Medulla oblongata (tissue), 1 donor: ENCODE data around the gene HAX1.
"Not testable (repeated sequence)": the region's sequence is repeated elsewhere in the genome, so short reads cannot be mapped to it uniquely, and the experiment has no call there.

Experiments
- DNase-seq: peaks from one replicate; pipeline ENCODE4 v3.0.0-alpha.2; 2015; ENCODE audit errors: extremely low spot score

HAX1 gene

GRCh38 chr1:154272217-154272998, at the start of gene HAX1:
HAX1 (plus strand) TSS chr1:154272629; CDS start chr1:154272724, 95 bp downstream.
- peak; percentile 95 for DNase-seq

GRCh38 chr1:154222918-154223317, 49.5 kb upstream of the HAX1 start:
- DNase-seq, result no peak

- no peak for DNase-seq
Measured at GRCh38 chr1:154223621-154224020, 48.8 kb upstream of the HAX1 start.

- DNase-seq, result no peak
Measured at GRCh38 chr1:154225370-154225769, 47.1 kb upstream of the HAX1 start.

GRCh38 chr1:154231112-154231511, 41.3 kb upstream of the HAX1 start:
- DNase-seq, result not testable (repeated sequence)

GRCh38 chr1:154233127-154233526, 39.3 kb upstream of the HAX1 start:
- DNase-seq, result not testable (repeated sequence)

GRCh38 chr1:154236855-154237254, 35.6 kb upstream of the HAX1 start:
- no peak for DNase-seq

- DNase-seq, result no peak
Measured at GRCh38 chr1:154237435-154237834, 35.0 kb upstream of the HAX1 start.

GRCh38 chr1:154237880-154238506, 34.4 kb upstream of the HAX1 start:
- DNase-seq, result no peak

GRCh38 chr1:154239491-154239890, 32.9 kb upstream of the HAX1 start:
- no peak for DNase-seq

- DNase-seq, result no peak
Measured at GRCh38 chr1:154240294-154240833, 32.1 kb upstream of the HAX1 start.

- DNase-seq, result no peak
Measured at GRCh38 chr1:154241703-154242351, 30.6 kb upstream of the HAX1 start.

- DNase-seq, result no peak
Measured at GRCh38 chr1:154253671-154254070, 18.8 kb upstream of the HAX1 start.

- DNase-seq, result no peak
Measured at GRCh38 chr1:154256686-154257085, 15.7 kb upstream of the HAX1 start.

GRCh38 chr1:154258784-154259183, 13.6 kb upstream of the HAX1 start:
- no peak for DNase-seq

GRCh38 chr1:154260127-154260526, 12.3 kb upstream of the HAX1 start:
- no peak for DNase-seq

- DNase-seq, result no peak
Measured at GRCh38 chr1:154263465-154264332, 8.7 kb upstream of the HAX1 start.

- no peak for DNase-seq
Measured at GRCh38 chr1:154264454-154264853, 8.0 kb upstream of the HAX1 start.

GRCh38 chr1:154265586-154265985, 6.8 kb upstream of the HAX1 start:
- DNase-seq, result no peak

GRCh38 chr1:154270833-154271232, 1.6 kb upstream of the HAX1 start:
- DNase-seq, result no peak

GRCh38 chr1:154272999-154273563, 652 bp downstream of the HAX1 start:
- DNase-seq, result no peak
